Neutrophil (primary cell): ENCODE data around the gene DLGAP4.

Experiments used
- H3K27ac ChIP-seq: fragments of 200-600 bp; sonication (generic); 2 replicates; pipeline ENCODE4 v1.5.1; 2016; ENCODE audit warnings: mild to moderate bottlenecking, moderate library complexity
- H3K27me3 ChIP-seq: fragments of 200-600 bp; sonication (generic); 2 replicates; pipeline ENCODE4 v1.6.0; 2016; ENCODE audit warnings: mild to moderate bottlenecking
- H3K36me3 ChIP-seq: fragments of 200-600 bp; sonication (generic); 2 replicates; pipeline ENCODE4 v1.5.1; 2017
- H3K4me1 ChIP-seq, 2 experiments: fragments of 200-600 bp in 1 of 2; sonication (generic) in 1 of 2; 1 replicate in 1 of 2; 2 replicates in 1 of 2; pipeline versions ENCODE4 v1.5.1 to v1.6.1; 2013 to 2016; ENCODE audit warnings: low read depth in 1 of 2, low read length in 1 of 2, mild to moderate bottlenecking in 1 of 2, moderate library complexity in 1 of 2; ENCODE audit not compliant: control insufficient read depth in 1 of 2, insufficient read depth in 1 of 2
- H3K4me3 ChIP-seq, 2 experiments: fragments of 200-600 bp in 1 of 2; sonication (generic) in 1 of 2; 1 replicate in 1 of 2; 2 replicates in 1 of 2; pipeline ENCODE4 v1.5.1; 2013 to 2016; ENCODE audit warnings: low read depth in 1 of 2, low read length in 1 of 2, mild to moderate bottlenecking in 1 of 2, moderate library complexity in 1 of 2
- H3K9me3 ChIP-seq: fragments of 200-600 bp; sonication (generic); 2 replicates; pipeline ENCODE4 v1.5.1; 2016
- CTCF ChIP-seq: fragments of 200-600 bp; sonication (generic); IDR thresholded peaks from 2 replicates; pipeline ENCODE4 v1.5.1; 2016; ENCODE audit warnings: antibody characterized with exemption

The DLGAP4 gene

GRCh38 chr20:36576081-36576445 is 269.9 kb downstream of the DLGAP4 start:
- H3K4me1 ChIP-seq, result peaks cover 16 to 17% of the 10 kb centered on the region in 2 experiments
- H3K36me3 ChIP-seq, result peaks cover 2% of the 10 kb centered on the region
- peaks cover 47% of the 10 kb centered on the region for H3K27me3 ChIP-seq
- H3K27ac ChIP-seq, result no peak overlapping the region
- TF ChIP-seq CTCF, result no peak
- H3K4me3 ChIP-seq, result no peak overlapping the region
- H3K9me3 ChIP-seq, result no peaks in the 10 kb centered on the region
